Measurements from ENCODE around the gene CHORDC1.

- TF ChIP-seq CTBP1 (IDR thresholded peaks at IDR 0.05; ENCODE audit: borderline replicate concordance): no peak
- TF ChIP-seq FOXM1 (IDR thresholded peaks at IDR 0.05; ENCODE audit: borderline replicate concordance): no peak
- TF ChIP-seq SP1 (IDR thresholded peaks at IDR 0.05): no peak
- no peak for TF ChIP-seq NFRKB (IDR thresholded peaks at IDR 0.05)
- no peak for TF ChIP-seq BHLHE40 (IDR thresholded peaks at IDR 0.05; ENCODE audit: borderline replicate concordance)
- TF ChIP-seq L3MBTL2 (conservative IDR thresholded peaks at IDR 0.05): no peak
- no peak for TF ChIP-seq ZNF384 (IDR thresholded peaks at IDR 0.05)
- no peak for TF ChIP-seq FOXA1 (IDR thresholded peaks at IDR 0.05)
- no peak for TF ChIP-seq SUZ12 (IDR thresholded peaks at IDR 0.05)
- no peak for TF ChIP-seq ARNT (IDR thresholded peaks at IDR 0.05)
- no peak for TF ChIP-seq FOXK2 (IDR thresholded peaks at IDR 0.05)
- TF ChIP-seq PKNOX1 (IDR thresholded peaks at IDR 0.05): no peak
- TF ChIP-seq HDGF (IDR thresholded peaks at IDR 0.05; ENCODE audit: borderline replicate concordance): no peak
- TF ChIP-seq TARDBP (IDR thresholded peaks at IDR 0.05): no peak
Measured at GRCh38 chr11:90242894-90243416, 20.1 kb upstream of the CHORDC1 start.

Measured in HEK293T (cell line).